T-helper 22 cell (primary cell): ENCODE results near the gene SLITRK1.

Source experiments
- DNase-seq: peaks from one replicate; pipeline ENCODE4 v3.0.0-alpha.2; 2020; ENCODE audit warnings: low read depth

Gene SLITRK1

DNA sequence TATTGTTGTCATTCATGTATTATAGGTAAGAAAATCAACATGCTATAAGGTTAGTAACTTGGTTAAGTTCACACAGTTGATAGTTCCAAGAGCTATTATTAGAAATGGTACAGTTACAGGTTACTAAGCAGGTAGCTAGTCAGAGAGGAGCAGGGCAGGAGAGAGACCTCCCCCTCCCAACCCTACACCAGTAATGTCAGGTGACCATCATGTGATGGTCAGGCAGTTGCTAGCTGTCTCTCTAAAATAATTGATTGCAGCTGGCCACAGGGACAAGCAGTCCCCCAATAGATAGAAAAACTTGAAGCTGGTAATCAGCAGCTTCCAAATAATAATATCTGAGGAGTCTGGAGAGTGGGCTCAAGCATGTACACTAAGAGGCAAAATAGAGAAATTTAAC lies 14.6 kb downstream of the SLITRK1 start:
- no peak for DNase-seq

DNA sequence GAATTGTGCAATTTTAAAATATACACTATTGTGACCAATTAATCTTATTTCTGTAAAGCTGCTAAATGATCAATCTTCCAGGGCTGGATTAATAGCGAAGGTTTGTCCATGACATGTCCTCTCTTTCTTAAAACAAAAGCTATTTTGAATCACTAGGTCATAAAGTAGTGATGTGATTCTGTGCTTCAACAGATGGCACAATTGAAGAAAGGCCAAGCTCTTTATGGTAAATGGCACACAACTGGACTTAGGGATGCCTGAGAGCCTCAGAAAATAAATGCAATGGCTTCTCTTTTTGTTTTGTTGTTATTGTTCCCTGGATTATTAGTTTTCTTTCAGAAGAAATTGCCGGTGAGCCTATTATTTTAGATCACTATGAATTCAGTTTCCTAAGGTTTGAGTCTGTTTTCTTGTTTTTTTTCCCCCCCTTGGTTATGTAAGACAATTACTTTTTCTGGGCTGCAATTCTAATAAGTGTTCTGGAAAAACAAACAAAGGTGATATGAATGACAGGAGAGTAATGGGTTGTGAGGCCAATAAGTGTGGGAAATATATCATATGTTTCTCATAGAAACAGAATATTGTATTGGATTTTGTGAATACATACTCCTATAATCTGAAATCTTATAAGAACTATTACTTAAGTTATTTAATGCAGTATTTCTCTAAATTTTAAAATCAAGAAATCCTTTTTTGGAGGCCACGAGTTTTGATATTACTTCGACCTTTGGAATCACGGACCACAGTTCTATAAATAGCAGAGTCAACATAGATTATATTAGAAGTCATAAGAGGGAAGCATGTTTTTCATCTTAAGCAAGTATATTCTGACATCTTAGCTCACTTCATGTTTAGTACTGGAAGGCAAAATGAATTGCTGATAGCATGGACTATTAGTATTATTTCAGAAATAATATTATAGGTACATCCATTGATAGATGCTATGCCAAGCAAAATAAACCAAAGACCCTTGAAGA lies 16.8 kb downstream of the SLITRK1 start:
- DNase-seq = no peak

DNA sequence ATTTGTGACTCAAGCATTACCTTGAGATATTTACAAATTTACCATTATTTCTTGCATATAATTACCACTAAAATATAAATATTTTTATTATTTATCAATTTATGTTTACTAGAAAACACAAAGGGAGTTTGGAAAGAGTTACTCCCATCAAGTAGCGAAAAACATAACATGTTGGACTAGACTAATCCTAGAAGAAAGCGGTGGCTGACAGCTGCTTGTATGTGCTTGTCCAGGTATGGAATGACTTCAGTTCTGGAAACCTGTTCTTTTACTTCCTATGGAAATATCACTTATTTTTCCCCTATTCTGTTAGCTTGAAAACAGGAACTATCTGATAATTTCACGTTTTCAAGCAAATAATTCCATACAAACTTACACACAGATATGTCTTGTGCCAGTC lies 28.5 kb downstream of the SLITRK1 start:
- no peak for DNase-seq

DNA sequence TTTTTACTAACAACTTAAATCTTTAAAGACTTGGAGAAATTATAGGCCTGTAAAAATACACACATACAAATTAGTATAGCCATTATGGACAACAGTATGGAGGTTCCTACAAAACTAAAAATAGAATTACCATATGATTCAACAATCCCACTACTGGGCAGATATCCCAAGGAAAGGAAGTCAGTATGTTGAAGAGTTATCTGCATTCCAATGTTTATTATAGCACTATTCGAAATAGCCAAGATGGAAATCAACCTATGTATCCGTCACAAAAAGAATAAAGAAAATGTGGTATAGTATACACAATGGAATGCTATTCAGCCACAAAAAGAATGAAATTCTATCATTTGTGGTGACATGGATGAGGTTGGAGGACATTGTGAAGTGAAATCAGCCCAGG lies 37.2 kb downstream of the SLITRK1 start:
- no peak for DNase-seq

DNA sequence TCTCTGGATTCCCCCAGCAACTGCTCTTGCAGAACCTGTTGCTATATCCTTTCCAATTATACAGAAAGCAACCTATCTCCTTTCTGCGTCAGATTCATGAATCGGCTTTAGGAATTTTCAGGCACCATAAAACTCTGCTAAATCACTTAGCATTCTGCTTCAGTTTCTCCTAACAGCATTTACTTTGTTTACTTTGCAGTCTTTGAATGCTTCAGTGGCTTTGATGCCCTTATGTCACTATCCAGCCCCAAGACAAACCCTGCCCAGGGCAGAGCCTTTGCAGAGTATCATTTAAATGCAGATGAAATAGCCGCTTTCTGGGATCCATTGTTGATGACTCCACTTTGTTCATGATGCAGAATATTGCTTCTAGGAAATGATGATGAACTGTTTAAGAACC lies 43.1 kb downstream of the SLITRK1 start:
- DNase-seq = no peak

DNA sequence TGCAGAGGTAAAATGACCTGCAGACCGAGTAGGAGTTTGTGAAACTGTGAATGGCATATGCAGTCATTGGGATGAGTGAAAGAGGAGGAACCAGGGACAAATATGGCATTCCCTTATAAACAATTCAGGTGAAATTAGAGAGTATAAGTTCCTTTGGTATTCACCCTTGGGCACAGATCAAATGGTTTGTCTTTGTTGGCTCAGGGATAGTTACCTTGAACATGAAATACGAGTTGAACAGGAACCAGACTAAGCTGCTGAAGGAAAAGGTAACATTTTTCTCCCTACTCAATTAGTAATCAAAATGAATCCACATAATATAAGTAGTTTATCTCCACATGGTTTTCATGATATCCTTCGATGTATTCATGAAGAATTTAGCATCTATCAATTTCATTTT lies 50.5 kb downstream of the SLITRK1 start:
- no peak for DNase-seq

DNA sequence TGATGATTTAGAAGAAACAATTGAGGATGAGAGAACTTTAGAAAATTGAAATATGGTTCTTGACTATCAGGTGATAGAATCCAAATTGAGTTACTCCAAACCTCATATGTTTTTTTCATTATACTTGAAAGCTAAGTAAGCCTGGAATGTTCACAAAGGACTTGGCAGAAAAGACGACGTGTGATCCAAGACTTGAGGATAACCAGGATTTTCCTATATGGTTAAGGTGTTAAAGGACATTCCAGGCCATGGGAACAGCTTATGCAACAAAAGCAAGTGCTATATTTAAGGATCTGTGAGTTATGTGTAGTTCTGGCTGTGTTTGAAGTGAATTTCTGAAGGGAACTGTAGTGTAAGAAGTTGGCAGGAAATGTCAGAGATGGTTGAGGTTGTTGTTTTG lies 52.5 kb downstream of the SLITRK1 start:
- no peak for DNase-seq

DNA sequence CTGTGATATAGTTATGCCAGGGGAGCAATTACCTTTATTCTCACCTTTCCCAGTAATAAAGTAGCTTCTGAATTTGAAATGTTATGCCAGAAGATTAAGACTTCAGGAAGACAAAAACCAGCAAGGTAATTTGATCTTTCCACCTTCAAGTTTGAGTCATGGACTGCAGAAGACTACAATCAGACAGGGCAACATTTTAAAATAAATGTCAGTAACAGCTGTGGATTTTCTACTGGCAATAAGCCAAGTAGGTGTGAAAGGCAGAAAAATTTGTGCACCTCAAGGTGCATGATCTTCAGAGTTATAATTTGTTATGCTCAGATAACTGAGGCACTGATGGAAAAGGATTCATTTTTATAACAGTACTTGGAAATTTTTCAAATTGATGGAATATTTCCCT lies 54.9 kb downstream of the SLITRK1 start:
- DNase-seq = no peak
